ENCODE results near the gene CYP24A1.

- TF ChIP-seq CTCF (IDR thresholded peaks at IDR 0.05) (no peak), POLR2A (IDR thresholded peaks at IDR 0.05) (no peak), EP300 (IDR thresholded peaks at IDR 0.05) (no peak)
Measured at GRCh38 chr20:54173653-54174456, at the start of gene CYP24A1.

Measured in ovary (tissue), 3 donors.